Stomach (tissue), 9 donors: ENCODE results near the gene DESI1. TPM values are rescaled to one million over a fixed set of nuclear protein-coding genes. Genes with fewer than 3 reads are reported as not detected.

ENCODE experiments used
- DNase-seq, 2 donors: peaks; one replicate each; pipeline versions ENCODE4 v3.0.0 to v3.0.0-alpha.2; 2013 to 2019
- H3K27ac ChIP-seq, 5 donors: fragments of 200-600 bp in 4 of 5; sonication (generic) in 4 of 5; one replicate each; pipeline ENCODE4 v1.5.1; 2013 to 2019; ENCODE audit warnings: mild to moderate bottlenecking in 1 of 5, moderate library complexity in 1 of 5
- H3K27me3 ChIP-seq, 3 donors: fragments of 200-600 bp; sonication (generic); one replicate each; pipeline ENCODE4 v1.5.1; 2017 to 2019; ENCODE audit warnings: mixed run types in 1 of 3
- H3K36me3 ChIP-seq, 4 donors: fragments of 200-600 bp; sonication (generic); 1 replicate in 3 of 4; 2 replicates in 1 of 4; pipeline ENCODE4 v1.5.1; 2016 to 2019
- H3K4me1 ChIP-seq, 4 donors: fragments of 200-600 bp; sonication (generic); one replicate each; pipeline ENCODE4 v1.5.1; 2016 to 2019
- H3K4me3 ChIP-seq, 4 donors: fragments of 200-600 bp; sonication (generic) in 3 of 4; one replicate each; pipeline ENCODE4 v1.5.1; 2016 to 2019; ENCODE audit warnings: mild to moderate bottlenecking in 1 of 4
- H3K9me3 ChIP-seq, 4 donors: fragments of 200-600 bp; sonication (generic); one replicate each; pipeline ENCODE4 v1.5.1; 2016 to 2019
- CTCF ChIP-seq, 7 experiments: fragments of 450-650 bp in 4 of 7; fragments of 200-600 bp in 3 of 7; sonication (generic) in 3 of 7; IDR thresholded peaks; one replicate each; pipeline ENCODE4 v1.5.1; 2016 to 2019; ENCODE audit warnings: antibody characterized with exemption in 7 of 7, control low read depth in 2 of 7, mild to moderate bottlenecking in 1 of 7
- EP300 ChIP-seq: sonication (generic); formaldehyde crosslinking; IDR thresholded peaks from one replicate; pipeline ENCODE4 v1.6.1; 2017; ENCODE audit warnings: antibody characterized with exemption
- POLR2A ChIP-seq, 4 donors: fragments of 450-650 bp; IDR thresholded peaks; one replicate each; pipeline ENCODE4 v1.6.1; 2016; ENCODE audit warnings: antibody characterized with exemption in 4 of 4, control low read depth in 2 of 4, mild to moderate bottlenecking in 1 of 4, moderate library complexity in 1 of 4
- POLR2AphosphoS5 ChIP-seq, 3 donors: sonication (generic); formaldehyde crosslinking; IDR thresholded peaks; one replicate each; pipeline ENCODE4 v1.6.1; 2016; ENCODE audit warnings: antibody characterized with exemption in 3 of 3
- WGBS, 5 donors: extraction: QIAGEN DNeasy Blood & Tissue Kit in 3 of 5; methylation state at CpG; one replicate each; pipeline versions ENCODE4 v1.1.5 to v1.1.7; 2013 to 2018; 5-methylcytosine and 5-hydroxymethylcytosine counted together
- intact Hi-C: fragments of 100-400 bp; cut with DNase I; formaldehyde crosslinking; loops from one replicate; pipeline ENCODE4 v1.15.1; 2023; ENCODE audit warnings: low total_unique reads
- polyA plus RNA-seq, 3 donors: library from polyadenylated mRNA; stranded (reverse); fragments of 200-250 nt; gene quantifications; one replicate each; pipeline ENCODE4 v1.2.3, GENCODE V29; 2013
- total RNA-seq, 5 donors: library from RNA; depleted of rRNA; stranded (reverse); fragments of >200 nt; gene quantifications; one replicate each; pipeline versions ENCODE4 v1.1.0 to v1.2.3, GENCODE V29; 2014 to 2016
- donor health status: healthy with polysubstance abuse.
- donor health status: Bipolar disorder and iron deficiency.
- donor health status: healthy.

The DESI1 gene
- total and polyA plus RNA-seq, 8 donors, result 10.4 to 39.7 (median 15.8) TPM

GRCh38 chr22:41612603-41613306 is 8.1 kb downstream of the DESI1 start:
- TF ChIP-seq POLR2AphosphoS5 (IDR thresholded peaks at IDR 0.05), result no peak
- TF ChIP-seq POLR2A (IDR thresholded peaks at IDR 0.05), result no peak
- no peak for TF ChIP-seq EP300
- no peak for TF ChIP-seq CTCF (IDR thresholded peaks at IDR 0.05)
- 87 to 96% (median 95%) methylated on average over 6 of the region's 6 CpGs for WGBS, 5 donors
- Histone ChIP-seq H3K4me1 (peaks cover 0 to 18% (median 12%) of the 10 kb centered on the region in 4 donors), H3K9me3 (no peaks in the 10 kb centered on the region), H3K36me3 (peaks cover 0 to 20% (median 6%) of the 10 kb centered on the region in 4 donors), H3K27ac (no peak overlapping the region), H3K27me3 (no peaks in the 10 kb centered on the region), H3K4me3 (no peak overlapping the region)
- intact Hi-C loops, result no loop called here
- DNase-seq, result no peak

- no peak overlapping the region for H3K4me3 ChIP-seq
- WGBS, 5 donors, result 33 to 75% (median 57%) methylated on average over 3 of the region's 3 CpGs
- no peak for DNase-seq
- peak overlapping the region in 3 of 5 donors; percentile 36 to 53 (median 38) for H3K27ac ChIP-seq
- intact Hi-C loops, result no loop called here
- H3K9me3 ChIP-seq, result no peaks in the 10 kb centered on the region
- H3K27me3 ChIP-seq, result no peaks in the 10 kb centered on the region
- H3K36me3 ChIP-seq, result peaks cover 20 to 61% (median 49%) of the 10 kb centered on the region in 4 donors
- H3K4me1 ChIP-seq, result peaks cover 0 to 10% (median 8%) of the 10 kb centered on the region in 4 donors
- TF ChIP-seq POLR2A (IDR thresholded peaks at IDR 0.05) (no peak), CTCF (IDR thresholded peaks at IDR 0.05) (no peak), EP300 (no peak), POLR2AphosphoS5 (IDR thresholded peaks at IDR 0.05) (no peak)
Observed at GRCh38 chr22:41608386-41608785, 12.5 kb downstream of the DESI1 start.

- 72 to 85% (median 79%) methylated on average over 4 of the region's 4 CpGs for WGBS, 5 donors
- intact Hi-C loops, result no loop called here
- Histone ChIP-seq H3K27ac (no peak overlapping the region), H3K4me1 (peaks cover 0 to 10% (median 5%) of the 10 kb centered on the region in 4 donors), H3K36me3 (peaks cover 48 to 93% (median 87%) of the 10 kb centered on the region in 4 donors), H3K9me3 (no peaks in the 10 kb centered on the region), H3K27me3 (no peaks in the 10 kb centered on the region), H3K4me3 (no peak overlapping the region)
- TF ChIP-seq CTCF (IDR thresholded peaks at IDR 0.05) (no peak), POLR2AphosphoS5 (IDR thresholded peaks at IDR 0.05) (no peak)
- DNase-seq, result no peak
Observed at GRCh38 chr22:41603873-41604332, 16.9 kb downstream of the DESI1 start.

- no peak for DNase-seq
- peaks cover 44 to 74% (median 70%) of the 10 kb centered on the region in 4 donors for H3K36me3 ChIP-seq
- no peak overlapping the region for H3K27ac ChIP-seq
- no peaks in the 10 kb centered on the region for H3K9me3 ChIP-seq
- H3K4me1 ChIP-seq, result peaks cover 0 to 9% (median 3%) of the 10 kb centered on the region in 4 donors
- no peak for TF ChIP-seq POLR2A (IDR thresholded peaks at IDR 0.05)
- no peak for TF ChIP-seq CTCF (IDR thresholded peaks at IDR 0.05)
- no peak for TF ChIP-seq EP300
- no peak for TF ChIP-seq POLR2AphosphoS5 (IDR thresholded peaks at IDR 0.05)
- H3K4me3 ChIP-seq, result no peak overlapping the region
- no peaks in the 10 kb centered on the region for H3K27me3 ChIP-seq
- intact Hi-C loops, result no loop called here
- WGBS, 5 donors, result 84 to 93% (median 90%) methylated on average over 8 of the region's 8 CpGs
Observed at GRCh38 chr22:41600976-41601375, 19.9 kb downstream of the DESI1 start.
